Heart right ventricle (tissue), 16 donors: ENCODE results near the gene SNRK. TPM values are rescaled to one million over a fixed set of nuclear protein-coding genes. Genes with fewer than 3 reads are reported as not detected.

Source experiments
- ATAC-seq, 8 donors: fragments of 200-7000 bp; cut with Tn5 transposase; one replicate each; pipeline ENCODE4 v1.9.1; 2020; ENCODE audit warnings: mild to moderate bottlenecking in 8 of 8, moderate library complexity in 8 of 8, moderate number of reproducible peaks in 1 of 8
- DNase-seq, 2 donors: peaks; one replicate each; pipeline ENCODE4 v3.0.0-alpha.2; 2020
- H3K27ac ChIP-seq, 10 donors: fragments of 200-600 bp; sonication (generic) in 2 of 10; one replicate each; pipeline versions ENCODE4 v1.5.0 to v1.8.0; 2020 to 2022; ENCODE audit warnings: mild to moderate bottlenecking in 3 of 10
- H3K27me3 ChIP-seq, 7 donors: fragments of 200-600 bp; one replicate each; pipeline ENCODE4 v1.8.0; 2021 to 2022; ENCODE audit warnings: mild to moderate bottlenecking in 2 of 7
- H3K36me3 ChIP-seq, 9 donors: fragments of 200-600 bp; sonication (generic) in 1 of 9; one replicate each; pipeline versions ENCODE4 v1.5.0 to v1.8.0; 2020 to 2022; ENCODE audit warnings: mild to moderate bottlenecking in 2 of 9
- H3K4me1 ChIP-seq, 9 donors: fragments of 200-600 bp; sonication (generic) in 1 of 9; one replicate each; pipeline versions ENCODE4 v1.5.0 to v1.8.0; 2020 to 2022; ENCODE audit warnings: mild to moderate bottlenecking in 4 of 9
- H3K4me3 ChIP-seq, 10 donors: fragments of 200-600 bp; sonication (generic) in 2 of 10; one replicate each; pipeline versions ENCODE4 v1.5.0 to v1.8.0; 2020 to 2022; ENCODE audit warnings: mild to moderate bottlenecking in 7 of 10, moderate library complexity in 2 of 10
- H3K9me3 ChIP-seq, 11 donors: fragments of 200-600 bp in 10 of 11; sonication (generic) in 2 of 11; one replicate each; pipeline versions ENCODE4 v1.5.0 to v1.8.0; 2013 to 2022; ENCODE audit warnings: mild to moderate bottlenecking in 2 of 11, control low read depth in 1 of 11, moderate library complexity in 1 of 11
- CTCF ChIP-seq, 9 donors: fragments of 200-600 bp; sonication (generic) in 2 of 9; IDR thresholded peaks; one replicate each; pipeline versions ENCODE4 v1.5.0 to v1.8.0; 2021 to 2022; ENCODE audit warnings: antibody characterized with exemption in 9 of 9, mild to moderate bottlenecking in 5 of 9, moderate library complexity in 1 of 9
- WGBS, 2 donors: extraction: QIAGEN DNeasy Blood & Tissue Kit; methylation state at CpG; one replicate each; pipeline ENCODE4 v1.1.7; 2013; ENCODE audit warnings: inconsistent platforms in 1 of 2; 5-methylcytosine and 5-hydroxymethylcytosine counted together
- intact Hi-C, 10 donors: fragments of 100-400 bp; cut with DNase I; formaldehyde crosslinking; loops; one replicate each; pipeline versions ENCODE4 v1.11.1 to v1.14.2; 2022
- polyA plus RNA-seq, 2 donors: library from polyadenylated mRNA; stranded (reverse); fragments of 200-250 nt; gene quantifications; one replicate each; pipeline ENCODE4 v1.2.3, GENCODE V29; 2013
- total RNA-seq, 10 donors: library from RNA; stranded (reverse); fragmentation: NEBNext Ultra II Directional in 3 of 10; extraction: Animal tissue kit (Norgen Biotek cat#: 25700) in 3 of 10; gene quantifications; one replicate each; pipeline versions ENCODE4 v1.2.1 to v1.2.4, GENCODE V29; 2021 to 2023
- donor health status: Arrhythmogenic right ventricular cardiomyopathy.
- donor health status: ischemic (EF 13 %, LVEDD 7.1; RV severe dilation, severe dysfunction).
- donor health status: healthy with polysubstance abuse.
- donor health status: DM: no; HTN: yes; CAD: no.
- donor health status: DM: no; HTN: no; CAD: no.
- donor health status: ischemic (EF 25% LVEDD 6.9; RV normal size, moderate dysfunction).
- donor health status: ischemic (EF 25% LVEDD 5.7; RV mildly dilated, moderate dysfunction).
- donor health status: healthy.
- donor health status: DM: yes; HTN: yes; CAD: no.
- donor health status: Ischemic cardiomyopathy.
- donor health status: ischemic (EF 35%, LVEDD 5.7; RV mildly dilated, moderate dysfunction).
- donor health status: nonischemic (EF 11% LVEDD 7.7; RV severe dilation, severe dysfunction).
- donor health status: DM: yes; HTN: yes; CAD: no.
- donor health status: PGD.
- donor health status: ischemic (EF 29% LVEDD 5.4; RV normal size, mild dysfunction).
- donor health status: nonischemic (EF 23%, LVEDD 6.1; RV moderate dilation, normal function).

SNRK gene
- total and polyA plus RNA-seq, 12 donors, result 11.4 to 51.9 (median 27.8) TPM

GRCh38 chr3:43254125-43254524 is 32.2 kb upstream of the SNRK start:
- H3K27ac ChIP-seq, result no peak overlapping the region
- DNase-seq, result no peak
- TF ChIP-seq CTCF (IDR thresholded peaks at IDR 0.05), result no peak
- no peak overlapping the region for H3K4me3 ChIP-seq
- WGBS, 2 donors, result 63 to 67% methylated on average over 1 of the region's 1 CpG
- peaks cover 0 to 28% (median 3%) of the 10 kb centered on the region in 9 donors for H3K4me1 ChIP-seq
- H3K9me3 ChIP-seq, result no peaks in the 10 kb centered on the region
- intact Hi-C loops, result no loop called here
- ATAC-seq, result no peak
- no peaks in the 10 kb centered on the region for H3K27me3 ChIP-seq
- H3K36me3 ChIP-seq, result no peaks in the 10 kb centered on the region

GRCh38 chr3:43255662-43256061 is 30.7 kb upstream of the SNRK start:
- H3K4me3 ChIP-seq, result no peak overlapping the region
- WGBS, 2 donors, result 92 to 95% methylated on average over 2 of the region's 2 CpGs
- H3K27me3 ChIP-seq, result no peaks in the 10 kb centered on the region
- no peaks in the 10 kb centered on the region for H3K36me3 ChIP-seq
- H3K27ac ChIP-seq, result peak overlapping the region in 1 of 10 donors; percentile 62
- DNase-seq (no peak), ATAC-seq (no peak)
- TF ChIP-seq CTCF (IDR thresholded peaks at IDR 0.05), result no peak
- H3K4me1 ChIP-seq, result peaks cover 0 to 27% (median 0%) of the 10 kb centered on the region in 9 donors
- intact Hi-C loops, result no loop called here
- no peaks in the 10 kb centered on the region for H3K9me3 ChIP-seq

GRCh38 chr3:43256714-43257461 is 29.5 kb upstream of the SNRK start:
- Histone ChIP-seq H3K27me3 (no peaks in the 10 kb centered on the region), H3K36me3 (no peaks in the 10 kb centered on the region), H3K9me3 (no peaks in the 10 kb centered on the region), H3K4me3 (no peak overlapping the region), H3K4me1 (peaks cover 0 to 27% (median 0%) of the 10 kb centered on the region in 9 donors), H3K27ac (peak overlapping the region in 1 of 10 donors; percentile 62)
- no peak for DNase-seq
- intact Hi-C loops, result no loop called here
- TF ChIP-seq CTCF (IDR thresholded peaks at IDR 0.05), result no peak
- WGBS, 2 donors, result 68 to 74% methylated on average over 1 of the region's 1 CpG
- ATAC-seq, result peak in 4 of 8 donors; percentile 21 to 46 (median 33)

GRCh38 chr3:43257850-43258249 is 28.5 kb upstream of the SNRK start:
- ATAC-seq, result peak in 1 of 8 donors; percentile 21
- no peaks in the 10 kb centered on the region for H3K9me3 ChIP-seq
- 74 to 78% methylated on average over 2 of the region's 2 CpGs for WGBS, 2 donors
- intact Hi-C loops, result no loop called here
- H3K4me3 ChIP-seq, result no peak overlapping the region
- no peaks in the 10 kb centered on the region for H3K27me3 ChIP-seq
- no peak for TF ChIP-seq CTCF (IDR thresholded peaks at IDR 0.05)
- no peak for DNase-seq
- no peaks in the 10 kb centered on the region for H3K36me3 ChIP-seq
- peaks cover 0 to 27% (median 0%) of the 10 kb centered on the region in 9 donors for H3K4me1 ChIP-seq
- H3K27ac ChIP-seq, result no peak overlapping the region
